AG08396 (cell line): Measurements from ENCODE around the gene AP4E1.
"Not testable (repeated sequence)": the region's sequence is repeated elsewhere in the genome, so short reads cannot be mapped to it uniquely, and the experiment has no call there.

Experiments used
- DNase-seq: peaks from one replicate; pipeline ENCODE4 v3.0.0; 2012; ENCODE audit warnings: low spot score, mixed read lengths

The AP4E1 gene

GRCh38 chr15:50889589-50889988, 18.9 kb upstream of the AP4E1 start:
- no peak for DNase-seq

DNA sequence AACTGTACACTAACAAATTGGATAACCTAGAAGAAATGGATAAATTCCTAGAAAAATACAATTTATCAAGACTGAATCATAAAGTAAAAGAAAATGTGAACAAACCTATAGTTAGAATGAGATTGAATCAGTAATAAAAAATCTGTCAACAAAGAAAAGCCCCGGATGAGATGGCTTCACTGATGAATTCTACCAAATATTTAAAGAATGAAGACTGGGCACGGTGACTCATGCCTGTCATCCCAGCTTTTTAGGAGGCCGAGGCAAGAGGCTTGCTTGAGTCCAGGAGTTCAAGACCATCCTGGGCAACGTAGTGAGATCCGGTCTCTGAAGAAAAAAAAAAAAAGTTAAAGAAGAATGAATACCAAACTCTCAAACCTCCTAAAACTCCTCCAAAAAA, 17.7 kb upstream of the AP4E1 start:
- no peak for DNase-seq

GRCh38 chr15:50891159-50891558, 17.3 kb upstream of the AP4E1 start:
- no peak for DNase-seq

- no peak for DNase-seq
These were observed 14.5 kb upstream of the AP4E1 start for GRCh38 chr15:50893976-50894375.

DNA sequence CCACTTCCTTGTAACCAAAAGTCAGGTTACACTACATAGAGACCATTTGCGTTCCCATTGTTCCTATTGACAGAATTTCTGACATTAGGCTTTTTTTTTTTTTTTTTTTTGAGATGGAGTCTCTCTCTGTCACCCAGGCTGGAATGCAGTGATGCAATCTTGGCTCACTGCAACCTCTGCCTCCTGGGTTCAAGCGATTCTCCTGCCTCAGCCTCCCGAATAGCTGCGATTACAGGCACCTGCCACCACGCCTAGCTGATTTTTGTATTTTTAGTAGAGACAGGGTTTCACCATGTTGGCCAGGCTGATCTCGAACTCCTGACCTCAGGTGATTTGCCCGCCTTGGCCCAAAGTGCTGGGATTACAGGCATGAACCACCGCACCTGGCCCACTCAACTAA, 7.1 kb upstream of the AP4E1 start:
- DNase-seq, result not testable (repeated sequence)

- no peak for DNase-seq
These were observed 4.3 kb upstream of the AP4E1 start for GRCh38 chr15:50904211-50904610.

- DNase-seq, result no peak
These were observed 3.4 kb upstream of the AP4E1 start for GRCh38 chr15:50905055-50905454.

DNA sequence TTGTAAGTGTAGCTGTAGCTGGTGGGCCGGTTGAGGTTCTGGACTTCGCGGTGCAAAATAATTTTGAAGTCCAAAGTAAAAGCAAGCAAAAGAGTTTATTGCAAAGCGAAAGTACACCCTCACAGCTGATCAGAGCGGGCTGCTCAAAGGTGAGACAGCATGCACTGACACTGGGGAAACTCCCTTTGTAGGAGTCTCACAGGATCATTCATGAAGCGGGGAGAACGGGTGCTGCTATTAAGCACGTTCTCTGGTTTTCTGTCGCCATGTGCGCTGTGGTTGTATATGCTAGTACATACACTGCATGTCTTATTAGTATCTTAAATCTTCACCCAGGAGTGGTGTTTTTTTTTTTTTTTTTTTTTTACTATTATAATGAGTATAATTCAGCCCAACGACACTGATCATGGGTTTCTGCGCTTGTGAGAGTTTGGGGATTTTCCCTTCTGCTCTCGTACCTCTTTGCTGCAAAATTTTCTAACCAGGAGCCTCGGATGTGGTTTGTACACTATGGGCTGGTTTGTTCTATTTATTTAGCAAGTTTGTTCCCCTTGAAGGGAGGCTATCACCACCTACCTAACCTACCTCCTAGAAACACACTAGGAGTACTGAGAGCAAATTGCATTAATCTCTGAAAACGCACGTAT, 1.4 kb upstream of the AP4E1 start:
- no peak for DNase-seq

GRCh38 chr15:50907601-50908208, 778 bp upstream of the AP4E1 start:
- DNase-seq, result peak; percentile 25

DNA sequence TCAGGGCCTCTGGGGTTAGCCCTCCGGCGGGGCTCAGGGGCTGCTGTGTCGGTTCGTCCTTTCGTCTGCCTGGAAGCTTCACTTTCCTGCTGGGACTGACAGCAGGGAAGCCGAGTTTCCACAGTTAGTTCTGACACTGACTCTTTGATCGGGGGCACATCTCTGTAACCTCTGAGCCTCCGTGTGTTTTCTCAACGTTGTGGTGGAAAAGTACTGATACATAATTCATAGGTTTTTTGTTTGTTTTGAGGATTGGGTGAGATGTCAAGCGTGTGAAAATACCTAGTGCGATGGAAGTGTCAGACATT, 481 bp downstream of the AP4E1 start:
- DNase-seq, result no peak

GRCh38 chr15:50910426-50910795, 1.9 kb downstream of the AP4E1 start:
- DNase-seq, result peak; percentile 73

GRCh38 chr15:50911001-50911400, 2.5 kb downstream of the AP4E1 start:
- no peak for DNase-seq

DNA sequence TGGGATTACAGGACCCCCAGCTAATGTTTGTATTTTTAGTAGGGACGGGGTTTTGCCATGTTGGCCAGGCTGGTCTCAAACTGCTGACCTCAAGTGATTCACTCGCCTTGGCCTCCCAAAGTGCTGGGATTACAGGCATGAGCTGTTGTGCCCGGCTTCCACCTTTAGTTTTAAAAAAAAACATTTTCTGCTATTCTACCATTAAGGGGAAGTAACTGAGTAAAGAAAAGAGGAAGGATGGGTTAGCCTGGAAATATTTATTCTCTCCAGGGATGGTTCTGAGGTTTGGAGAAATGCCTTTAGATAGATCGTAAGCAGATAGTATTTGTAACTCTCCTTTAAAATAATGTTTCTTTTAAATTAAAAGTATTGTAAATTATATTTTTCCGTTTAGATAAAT, 3.1 kb downstream of the AP4E1 start:
- no peak for DNase-seq

- no peak for DNase-seq
These were observed 7.9 kb downstream of the AP4E1 start for GRCh38 chr15:50916400-50916799.

GRCh38 chr15:50919359-50919758, 10.9 kb downstream of the AP4E1 start:
- DNase-seq, result not testable (repeated sequence)

DNA sequence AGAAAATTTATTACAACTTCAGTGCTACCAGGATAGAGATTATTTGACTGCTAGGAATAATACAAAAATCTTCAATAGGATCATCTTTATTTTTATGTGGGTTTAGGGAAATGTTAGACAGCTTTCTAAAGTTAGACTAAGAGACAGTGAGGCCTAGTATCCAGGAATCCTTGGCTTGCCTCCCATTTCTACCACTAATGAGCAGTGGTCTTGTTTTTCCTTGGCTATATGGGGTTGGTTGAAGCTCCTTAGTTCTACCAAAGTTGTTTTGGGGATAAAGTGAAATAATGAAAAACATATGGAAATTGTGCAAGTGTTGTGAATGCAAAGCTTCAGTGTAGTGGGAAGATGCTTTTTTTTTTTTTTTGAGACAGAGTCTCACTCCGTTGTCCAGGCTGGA, 16.8 kb downstream of the AP4E1 start:
- no peak for DNase-seq

GRCh38 chr15:50929062-50929461, 20.6 kb downstream of the AP4E1 start:
- no peak for DNase-seq

- no peak for DNase-seq
These were observed 22.3 kb downstream of the AP4E1 start for GRCh38 chr15:50930792-50931191.

DNA sequence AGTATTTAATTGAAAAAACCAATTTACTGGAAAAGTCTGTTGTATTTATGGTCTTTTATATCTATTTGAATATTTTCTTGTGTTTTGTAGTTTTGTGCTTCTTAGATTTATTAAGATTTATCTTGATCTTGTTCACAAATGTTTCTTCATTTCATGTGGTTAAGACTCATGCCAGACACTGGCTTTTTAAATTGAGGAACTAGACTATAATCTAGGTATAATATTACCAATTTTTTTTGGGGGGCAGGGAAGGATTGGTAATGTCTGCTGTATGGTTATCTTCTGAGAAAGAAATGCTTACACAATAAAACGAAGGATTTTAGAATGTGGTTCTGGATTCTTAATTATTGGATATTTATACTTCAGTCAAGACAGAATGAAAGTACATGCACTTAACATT, 24.9 kb downstream of the AP4E1 start:
- DNase-seq, result no peak

GRCh38 chr15:50938525-50938924, 30.0 kb downstream of the AP4E1 start:
- no peak for DNase-seq

GRCh38 chr15:50939911-50940310, 31.4 kb downstream of the AP4E1 start:
- DNase-seq, result peak; percentile 21

- DNase-seq, result no peak
These were observed 32.0 kb downstream of the AP4E1 start for GRCh38 chr15:50940506-50940905.

GRCh38 chr15:50943638-50944037, 35.2 kb downstream of the AP4E1 start:
- no peak for DNase-seq

DNA sequence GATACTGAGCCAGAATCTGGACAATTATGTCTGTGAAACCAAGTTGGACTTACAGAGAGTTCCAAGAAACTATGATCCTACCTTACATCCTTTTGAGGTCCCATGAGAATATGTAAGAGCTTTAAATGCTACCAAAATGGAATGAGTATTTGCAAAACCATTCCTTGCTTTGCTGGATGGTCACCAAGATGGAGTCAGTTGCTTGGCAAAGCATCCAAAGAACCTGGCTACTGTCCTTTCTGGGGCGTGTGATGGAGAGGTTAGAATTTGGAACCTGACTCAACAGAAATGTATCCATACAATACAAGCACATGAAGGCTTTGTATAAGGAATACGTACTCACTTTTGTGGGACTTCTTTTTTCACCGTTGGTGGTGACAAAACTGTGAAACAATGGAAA, 36.2 kb downstream of the AP4E1 start:
- no peak for DNase-seq
